ENCODE data around the gene KCNIP1.

- TF ChIP-seq CTCF (IDR thresholded peaks at IDR 0.05; ENCODE audit: low read length) (peak; percentile 27; the same call in 1 of the 2 replicates), EZH2 (IDR thresholded peaks at IDR 0.05; ENCODE audit: borderline replicate concordance, low read length) (no peak)
Observed at GRCh38 chr5:170508660-170509347, 5.0 kb downstream of the KCNIP1 start.
